Measurements from ENCODE around the gene ZC3H8.

The ZC3H8 gene

GRCh38 chr2:112275887-112276773 is 21.3 kb upstream of the ZC3H8 start:
- no peaks in the 10 kb centered on the region for H3K27me3 Mint-ChIP-seq (ENCODE audit: low read depth)
- peak; percentile 79 for DNase-seq (ENCODE audit: low spot score)
- H3K4me3 Mint-ChIP-seq: peak overlapping the region; percentile 94
- peak overlapping the region; percentile 98 for H3K27ac Mint-ChIP-seq
- H3K36me3 Mint-ChIP-seq (ENCODE audit: low read depth): peaks cover 3% of the 10 kb centered on the region
- H3K4me1 Mint-ChIP-seq (ENCODE audit: low read depth): peaks cover 15% of the 10 kb centered on the region
- H3K9me3 Mint-ChIP-seq: no peaks in the 10 kb centered on the region

GRCh38 chr2:112275311-112275886 is 20.6 kb upstream of the ZC3H8 start, which contains the start of gene ZC3H6:
Gene ZC3H6, plus strand, starts transcription at chr2:112275597. Its CDS starts 398 bp downstream, at chr2:112275995.
- peak within 1 kb of the TSS; percentile 98 for H3K27ac Mint-ChIP-seq
- peaks cover 3% of the 10 kb centered on the region for H3K36me3 Mint-ChIP-seq (ENCODE audit: low read depth)
- peak; percentile 100 for DNase-seq (ENCODE audit: low spot score)
- H3K9me3 Mint-ChIP-seq: no peaks in the 10 kb centered on the region
- H3K27me3 Mint-ChIP-seq (ENCODE audit: low read depth): no peaks in the 10 kb centered on the region
- H3K4me1 Mint-ChIP-seq (ENCODE audit: low read depth): peaks cover 13% of the 10 kb centered on the region
- H3K4me3 Mint-ChIP-seq: peak within 1 kb of the TSS; percentile 94

GRCh38 chr2:112273349-112273748 is 18.5 kb upstream of the ZC3H8 start:
- Mint-ChIP-seq H3K4me1 (ENCODE audit: low read depth) (peaks cover 9% of the 10 kb centered on the region), H3K4me3 (peak overlapping the region; percentile 26), H3K27me3 (ENCODE audit: low read depth) (no peaks in the 10 kb centered on the region), H3K36me3 (ENCODE audit: low read depth) (peaks cover 3% of the 10 kb centered on the region), H3K27ac (no peak overlapping the region), H3K9me3 (peaks cover 3% of the 10 kb centered on the region)
- no peak for DNase-seq (ENCODE audit: low spot score)

GRCh38 chr2:112272669-112273068 is 17.8 kb upstream of the ZC3H8 start:
- peaks cover 9% of the 10 kb centered on the region for H3K4me1 Mint-ChIP-seq (ENCODE audit: low read depth)
- no peaks in the 10 kb centered on the region for H3K27me3 Mint-ChIP-seq (ENCODE audit: low read depth)
- peaks cover 9% of the 10 kb centered on the region for H3K9me3 Mint-ChIP-seq
- H3K36me3 Mint-ChIP-seq (ENCODE audit: low read depth): peaks cover 5% of the 10 kb centered on the region
- no peak for DNase-seq (ENCODE audit: low spot score)
- H3K27ac Mint-ChIP-seq: no peak overlapping the region
- H3K4me3 Mint-ChIP-seq: no peak overlapping the region

- peaks cover 3% of the 10 kb centered on the region for H3K27me3 Mint-ChIP-seq (ENCODE audit: low read depth)
- peaks cover 9% of the 10 kb centered on the region for H3K9me3 Mint-ChIP-seq
- peaks cover 2% of the 10 kb centered on the region for H3K36me3 Mint-ChIP-seq (ENCODE audit: low read depth)
- peaks cover 6% of the 10 kb centered on the region for H3K4me1 Mint-ChIP-seq (ENCODE audit: low read depth)
- no peak overlapping the region for H3K27ac Mint-ChIP-seq
- no peak for DNase-seq (ENCODE audit: low spot score)
- H3K4me3 Mint-ChIP-seq: no peak overlapping the region
Measured at GRCh38 chr2:112268547-112268946, 13.7 kb upstream of the ZC3H8 start.

- Mint-ChIP-seq H3K9me3 (peaks cover 6% of the 10 kb centered on the region), H3K4me1 (ENCODE audit: low read depth) (peaks cover 14% of the 10 kb centered on the region), H3K36me3 (ENCODE audit: low read depth) (no peaks in the 10 kb centered on the region), H3K4me3 (no peak overlapping the region), H3K27me3 (ENCODE audit: low read depth) (peaks cover 3% of the 10 kb centered on the region), H3K27ac (no peak overlapping the region)
- no peak for DNase-seq (ENCODE audit: low spot score)
Measured at GRCh38 chr2:112262876-112263275, 8.0 kb upstream of the ZC3H8 start.

GRCh38 chr2:112260295-112260625 is 5.4 kb upstream of the ZC3H8 start:
- DNase-seq (ENCODE audit: low spot score): no peak
- peaks cover 11% of the 10 kb centered on the region for H3K4me1 Mint-ChIP-seq (ENCODE audit: low read depth)
- H3K4me3 Mint-ChIP-seq: no peak overlapping the region
- H3K36me3 Mint-ChIP-seq (ENCODE audit: low read depth): no peaks in the 10 kb centered on the region
- H3K27ac Mint-ChIP-seq: no peak overlapping the region
- H3K27me3 Mint-ChIP-seq (ENCODE audit: low read depth): peaks cover 3% of the 10 kb centered on the region
- H3K9me3 Mint-ChIP-seq: peaks cover 6% of the 10 kb centered on the region

GRCh38 chr2:112259509-112260294 is 4.9 kb upstream of the ZC3H8 start:
- H3K27me3 Mint-ChIP-seq (ENCODE audit: low read depth): peaks cover under 1% of the 10 kb centered on the region
- H3K4me3 Mint-ChIP-seq: peak overlapping the region; percentile 69
- peaks cover 11% of the 10 kb centered on the region for H3K4me1 Mint-ChIP-seq (ENCODE audit: low read depth)
- H3K36me3 Mint-ChIP-seq (ENCODE audit: low read depth): no peaks in the 10 kb centered on the region
- peaks cover 6% of the 10 kb centered on the region for H3K9me3 Mint-ChIP-seq
- peak; percentile 73 for DNase-seq (ENCODE audit: low spot score)
- peak overlapping the region; percentile 60 for H3K27ac Mint-ChIP-seq

GRCh38 chr2:112257575-112257974 is 2.7 kb upstream of the ZC3H8 start:
- peaks cover 7% of the 10 kb centered on the region for H3K36me3 Mint-ChIP-seq (ENCODE audit: low read depth)
- peaks cover 23% of the 10 kb centered on the region for H3K4me1 Mint-ChIP-seq (ENCODE audit: low read depth)
- no peak overlapping the region for H3K4me3 Mint-ChIP-seq
- DNase-seq (ENCODE audit: low spot score): no peak
- H3K27ac Mint-ChIP-seq: no peak overlapping the region
- no peaks in the 10 kb centered on the region for H3K27me3 Mint-ChIP-seq (ENCODE audit: low read depth)
- H3K9me3 Mint-ChIP-seq: peaks cover 1% of the 10 kb centered on the region

GRCh38 chr2:112256654-112257053 is 1.8 kb upstream of the ZC3H8 start:
- Mint-ChIP-seq H3K4me3 (no peak overlapping the region), H3K27me3 (ENCODE audit: low read depth) (no peaks in the 10 kb centered on the region), H3K36me3 (ENCODE audit: low read depth) (peaks cover 7% of the 10 kb centered on the region), H3K9me3 (no peaks in the 10 kb centered on the region), H3K27ac (no peak overlapping the region), H3K4me1 (ENCODE audit: low read depth) (peaks cover 23% of the 10 kb centered on the region)
- DNase-seq (ENCODE audit: low spot score): no peak

GRCh38 chr2:112255875-112256274 is 1.0 kb upstream of the ZC3H8 start:
- Mint-ChIP-seq H3K27me3 (ENCODE audit: low read depth) (no peaks in the 10 kb centered on the region), H3K36me3 (ENCODE audit: low read depth) (peaks cover 7% of the 10 kb centered on the region), H3K4me3 (no peak overlapping the region), H3K4me1 (ENCODE audit: low read depth) (peaks cover 23% of the 10 kb centered on the region), H3K27ac (no peak overlapping the region), H3K9me3 (no peaks in the 10 kb centered on the region)
- DNase-seq (ENCODE audit: low spot score): no peak

- peak overlapping the region; percentile 86 for H3K4me3 Mint-ChIP-seq
- no peak overlapping the region for H3K27ac Mint-ChIP-seq
- H3K27me3 Mint-ChIP-seq (ENCODE audit: low read depth): no peaks in the 10 kb centered on the region
- peaks cover 15% of the 10 kb centered on the region for H3K36me3 Mint-ChIP-seq (ENCODE audit: low read depth)
- no peak for DNase-seq (ENCODE audit: low spot score)
- H3K4me1 Mint-ChIP-seq (ENCODE audit: low read depth): peaks cover 16% of the 10 kb centered on the region
- no peaks in the 10 kb centered on the region for H3K9me3 Mint-ChIP-seq
Measured at GRCh38 chr2:112253261-112253815, 1.5 kb downstream of the ZC3H8 start.

- Mint-ChIP-seq H3K36me3 (ENCODE audit: low read depth) (peaks cover 25% of the 10 kb centered on the region), H3K4me3 (no peak overlapping the region), H3K27ac (no peak overlapping the region), H3K9me3 (no peaks in the 10 kb centered on the region), H3K4me1 (ENCODE audit: low read depth) (peaks cover 17% of the 10 kb centered on the region), H3K27me3 (ENCODE audit: low read depth) (no peaks in the 10 kb centered on the region)
- no peak for DNase-seq (ENCODE audit: low spot score)
Measured at GRCh38 chr2:112251271-112251670, 3.6 kb downstream of the ZC3H8 start.

- Mint-ChIP-seq H3K4me3 (no peak overlapping the region), H3K36me3 (ENCODE audit: low read depth) (peaks cover 50% of the 10 kb centered on the region), H3K27me3 (ENCODE audit: low read depth) (no peaks in the 10 kb centered on the region), H3K9me3 (no peaks in the 10 kb centered on the region), H3K4me1 (ENCODE audit: low read depth) (peaks cover 14% of the 10 kb centered on the region), H3K27ac (no peak overlapping the region)
- DNase-seq (ENCODE audit: low spot score): no peak
Measured at GRCh38 chr2:112244854-112245253, 10.0 kb downstream of the ZC3H8 start.

All from T-helper 2 cell treated with Interferon-gamma antibody and Interleukin-4, amounts not matched to agents 5 μg/mL and 100 μg/mL, for 36 hours (primary cell).